DMS53 treated with DMSO at 0.1 percent for 48 hours (cell line): Measurements from ENCODE around the gene ZMYND15.

Experiments
- DNase-seq: peaks from one replicate; lab custom pipeline; 2025; ENCODE audit not compliant: unreplicated experiment; lab: John Stamatoyannopoulos, UW

ZMYND15 gene

GRCh38 chr17:4785311-4786105, 45.9 kb downstream of the ZMYND15 start:
- peak; percentile 8 for DNase-seq

DNA sequence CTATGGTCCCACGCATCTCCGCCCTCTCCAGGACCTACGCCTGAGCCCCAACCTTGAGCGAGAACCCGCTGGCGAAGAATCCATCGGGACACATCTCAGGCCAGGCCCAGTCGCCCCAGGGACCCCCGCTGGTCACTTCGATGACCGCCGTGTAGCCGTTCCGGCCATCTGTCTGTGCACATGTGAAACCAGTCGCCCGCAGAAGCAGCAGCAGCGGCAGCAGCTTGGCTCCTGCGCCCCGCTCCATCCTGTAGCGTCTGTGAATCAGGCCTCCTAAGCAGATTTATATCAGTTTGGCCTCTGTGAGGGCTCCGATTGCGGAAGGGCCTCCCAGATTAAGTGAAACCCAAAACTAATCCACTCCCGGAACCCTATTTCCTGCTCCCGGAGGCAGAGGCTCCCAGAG, 46.5 kb downstream of the ZMYND15 start, which contains the start of gene VMO1:
Gene VMO1, minus strand, starts transcription at position 259 of the 406 bp plus-strand sequence. Its CDS starts 12 bp downstream, at position 247.
- DNase-seq, result peak; percentile 3

- DNase-seq, result no peak
These were observed 46.9 kb downstream of the ZMYND15 start for GRCh38 chr17:4786516-4786915.

DNA sequence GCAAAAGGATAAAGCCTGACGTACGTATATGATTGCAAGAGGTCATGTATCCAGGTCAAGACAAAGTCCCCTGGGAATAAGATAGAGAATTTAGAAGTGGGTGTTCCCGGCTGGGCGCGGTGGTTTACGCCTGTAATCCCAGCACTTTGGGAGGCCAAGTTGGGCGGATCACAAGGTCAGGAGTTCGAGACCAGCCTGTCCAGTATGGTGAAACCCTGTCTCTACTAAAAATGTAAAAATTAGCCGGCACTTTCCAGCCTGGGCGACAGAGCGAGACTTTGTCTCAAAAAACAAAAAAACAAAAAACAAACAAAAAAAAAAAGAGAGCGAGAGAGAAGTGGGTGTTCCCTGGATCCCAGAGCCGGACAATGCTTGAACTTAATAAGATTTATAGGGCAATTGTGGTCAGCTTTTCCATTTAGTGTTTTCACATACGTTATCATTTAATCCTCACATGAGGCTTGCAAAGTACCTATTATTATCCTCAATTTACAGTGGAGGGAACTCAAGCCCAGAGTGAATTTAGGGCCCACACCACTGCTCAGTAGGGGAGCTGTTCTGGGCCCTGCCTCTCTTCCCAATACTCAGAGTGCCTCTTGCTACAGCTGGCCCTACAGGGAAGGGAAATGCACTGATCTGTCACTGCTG, 48.6 kb downstream of the ZMYND15 start:
- no peak for DNase-seq

DNA sequence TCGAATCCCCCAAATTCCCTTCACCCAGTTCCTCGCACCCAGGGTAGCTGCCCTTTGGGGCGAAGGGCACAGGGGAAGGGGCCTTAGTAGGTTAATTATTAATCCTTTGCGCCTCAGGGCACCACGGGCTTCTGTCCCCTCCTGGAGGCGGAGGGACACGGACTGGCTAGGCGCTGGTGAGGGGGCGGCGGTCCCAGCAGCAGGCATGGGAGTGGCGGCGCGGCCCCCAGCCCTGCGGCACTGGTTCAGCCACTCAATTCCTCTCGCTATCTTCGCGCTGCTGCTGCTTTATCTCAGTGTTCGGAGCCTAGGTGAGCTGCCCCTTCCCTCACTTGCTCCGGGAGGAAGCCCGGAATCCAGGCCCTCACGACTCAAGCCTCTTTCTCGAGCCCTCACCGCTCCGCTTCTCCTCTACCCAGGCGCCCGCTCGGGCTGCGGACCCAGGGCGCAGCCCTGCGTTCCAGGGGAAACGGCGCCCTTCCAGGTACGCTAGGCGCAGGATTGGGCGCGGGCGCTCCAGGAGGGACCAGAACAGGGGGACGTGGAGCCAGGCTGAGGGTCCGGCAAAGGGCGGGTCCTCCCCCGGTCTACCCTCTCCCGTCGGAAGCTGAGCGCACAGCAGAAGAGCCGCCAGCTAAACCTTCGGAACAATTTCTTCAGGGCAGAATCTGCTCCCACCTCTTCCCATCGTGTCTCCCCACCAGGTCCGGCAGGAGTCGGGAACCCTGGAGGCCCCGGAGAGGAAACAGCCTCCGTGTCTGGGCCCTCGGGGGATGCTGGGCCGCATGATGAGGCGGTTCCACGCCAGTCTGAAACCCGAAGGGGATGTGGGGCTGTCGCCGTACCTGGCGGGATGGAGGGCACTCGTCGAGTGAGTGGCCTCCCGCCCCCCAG, 49.4 kb downstream of the ZMYND15 start, which contains the start of gene GLTPD2:
Gene GLTPD2, plus strand, starts transcription at position 158 of the 894 bp plus-strand sequence. Its CDS starts 48 bp downstream, at position 206.
- DNase-seq, result no peak

DNA sequence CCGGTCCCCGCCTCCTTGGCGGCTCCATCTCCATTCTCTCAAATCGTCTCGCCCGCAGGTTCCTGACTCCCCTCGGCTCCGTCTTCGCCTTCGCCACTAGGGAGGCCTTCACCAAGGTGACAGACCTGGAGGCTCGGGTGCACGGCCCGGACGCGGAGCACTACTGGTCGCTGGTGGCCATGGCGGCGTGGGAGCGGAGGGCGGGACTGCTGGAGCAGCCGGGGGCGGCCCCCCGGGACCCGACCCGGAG, 50.0 kb downstream of the ZMYND15 start:
- DNase-seq, result no peak

DNA sequence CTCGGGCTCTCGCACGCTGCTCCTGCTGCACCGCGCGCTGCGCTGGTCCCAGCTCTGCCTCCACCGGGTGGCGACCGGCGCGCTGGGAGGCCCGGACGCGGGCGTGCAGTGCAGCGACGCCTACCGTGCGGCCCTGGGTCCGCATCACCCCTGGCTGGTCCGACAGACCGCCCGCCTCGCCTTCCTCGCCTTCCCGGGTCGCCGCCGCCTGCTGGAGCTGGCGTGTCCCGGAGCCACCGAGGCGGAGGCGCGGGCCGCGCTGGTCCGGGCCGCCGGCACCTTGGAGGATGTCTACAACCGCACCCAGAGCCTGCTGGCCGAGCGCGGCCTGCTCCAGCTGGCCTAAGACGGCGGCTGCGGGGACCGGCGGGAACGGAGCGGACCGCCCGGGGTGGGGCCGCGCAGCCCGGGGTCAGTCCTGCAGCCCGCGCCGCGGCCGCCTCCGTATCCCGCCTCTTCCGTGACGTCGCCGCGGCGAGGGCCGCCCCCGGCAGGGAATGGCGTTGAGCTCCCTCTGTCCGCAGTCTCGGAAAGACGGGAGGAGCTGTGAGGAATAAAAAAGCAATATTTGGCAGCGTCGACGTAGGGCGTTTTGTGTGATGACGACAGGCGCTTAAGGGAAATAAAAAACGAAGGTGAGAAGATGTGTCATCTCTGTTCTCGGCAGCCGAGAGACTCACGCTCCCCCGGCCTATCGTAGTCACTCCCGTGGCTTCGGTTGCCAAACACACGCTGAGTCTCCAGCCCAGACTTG, 50.5 kb downstream of the ZMYND15 start:
- peak; percentile 62 for DNase-seq

DNA sequence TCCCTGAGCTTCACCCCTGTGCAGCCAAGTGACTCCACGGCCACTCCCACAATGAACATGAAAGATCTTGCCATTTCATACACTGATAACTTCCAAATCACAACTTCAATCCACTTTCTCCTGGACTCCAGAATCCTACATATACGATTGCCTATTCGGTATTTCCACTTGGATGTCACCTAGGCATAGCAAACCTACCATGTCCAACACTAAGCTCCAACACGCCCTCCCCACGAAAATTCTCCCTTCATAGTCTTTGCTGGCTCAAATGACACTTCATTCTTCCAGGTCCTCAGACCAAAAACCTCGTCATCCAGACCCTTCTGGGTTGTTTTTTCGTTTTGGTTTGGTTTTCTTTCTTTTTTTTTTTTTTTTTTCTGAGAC, 51.1 kb downstream of the ZMYND15 start:
- DNase-seq, result no peak

GRCh38 chr17:4795168-4795567, 55.5 kb downstream of the ZMYND15 start:
- no peak for DNase-seq
